ENCODE results near the gene LBX2. TPM values are rescaled to one million over a fixed set of nuclear protein-coding genes. Genes with fewer than 3 reads are reported as not detected.

The LBX2 gene
- total and polyA plus RNA-seq, 9 donors = 0.33 to 3.0 (median 0.80) TPM

- Histone ChIP-seq H3K9me3 (replicated peaks; ENCODE audit: control insufficient read depth, low read depth, low read length) (no peaks in the 10 kb centered on the region), H3K4me3 (ENCODE audit: low read length) (no peak overlapping the region), H3K27ac (ENCODE audit: low read length) (no peak overlapping the region), H3K36me3 (ENCODE audit: control insufficient read depth, insufficient read depth, low read length) (peaks cover 43% of the 10 kb centered on the region), H3K27me3 (ENCODE audit: control insufficient read depth, insufficient read depth, low read length) (peaks cover 5% of the 10 kb centered on the region), H3K4me1 (ENCODE audit: control insufficient read depth, insufficient read depth, low read length) (peaks cover 25% of the 10 kb centered on the region)
- no peak for DNase-seq
- WGBS (ENCODE audit: insufficient coverage) = 100% methylated on average over 2 of the region's 11 CpGs
Observed at GRCh38 chr2:74526649-74527230, 27.3 kb upstream of the LBX2 start.

- 92% methylated on average over 4 of the region's 11 CpGs for WGBS (ENCODE audit: insufficient coverage)
- Histone ChIP-seq H3K27me3 (ENCODE audit: control insufficient read depth, insufficient read depth, low read length) (peaks cover 8% of the 10 kb centered on the region), H3K9me3 (replicated peaks; ENCODE audit: control insufficient read depth, low read depth, low read length) (no peaks in the 10 kb centered on the region), H3K4me1 (ENCODE audit: control insufficient read depth, insufficient read depth, low read length) (peaks cover 17% of the 10 kb centered on the region), H3K36me3 (ENCODE audit: control insufficient read depth, insufficient read depth, low read length) (peaks cover 36% of the 10 kb centered on the region), H3K27ac (ENCODE audit: low read length) (no peak within 1 kb of the TSS), H3K4me3 (ENCODE audit: low read length) (no peak within 1 kb of the TSS)
- DNase-seq = peak; percentile 62
Observed at GRCh38 chr2:74525717-74526648, 26.6 kb upstream of the LBX2 start, which contains the start of gene DQX1. TSS of gene DQX1 (minus strand) at chr2:74526231. CDS start at chr2:74525729, 502 bp downstream.

- peaks cover 34% of the 10 kb centered on the region for H3K36me3 ChIP-seq (ENCODE audit: control insufficient read depth, insufficient read depth, low read length)
- 90% methylated on average over 6 of the region's 10 CpGs for WGBS (ENCODE audit: insufficient coverage)
- peaks cover 14% of the 10 kb centered on the region for H3K27me3 ChIP-seq (ENCODE audit: control insufficient read depth, insufficient read depth, low read length)
- no peak overlapping the region for H3K27ac ChIP-seq (ENCODE audit: low read length)
- DNase-seq = no peak
- H3K9me3 ChIP-seq (replicated peaks; ENCODE audit: control insufficient read depth, low read depth, low read length) = no peaks in the 10 kb centered on the region
- no peak overlapping the region for H3K4me3 ChIP-seq (ENCODE audit: low read length)
- peaks cover 12% of the 10 kb centered on the region for H3K4me1 ChIP-seq (ENCODE audit: control insufficient read depth, insufficient read depth, low read length)
Observed at GRCh38 chr2:74524955-74525716, 25.7 kb upstream of the LBX2 start.

GRCh38 chr2:74524005-74524404 is 24.6 kb upstream of the LBX2 start:
- Histone ChIP-seq H3K9me3 (replicated peaks; ENCODE audit: control insufficient read depth, low read depth, low read length) (no peaks in the 10 kb centered on the region), H3K36me3 (ENCODE audit: control insufficient read depth, insufficient read depth, low read length) (peaks cover 34% of the 10 kb centered on the region), H3K4me3 (ENCODE audit: low read length) (no peak overlapping the region), H3K4me1 (ENCODE audit: control insufficient read depth, insufficient read depth, low read length) (peaks cover 11% of the 10 kb centered on the region), H3K27ac (ENCODE audit: low read length) (no peak overlapping the region), H3K27me3 (ENCODE audit: control insufficient read depth, insufficient read depth, low read length) (peaks cover 23% of the 10 kb centered on the region)
- DNase-seq = no peak
- 79% methylated on average over 3 of the region's 9 CpGs for WGBS (ENCODE audit: insufficient coverage)

GRCh38 chr2:74522516-74522915 is 23.1 kb upstream of the LBX2 start:
- no peak overlapping the region for H3K27ac ChIP-seq (ENCODE audit: low read length)
- 70% methylated on average over 3 of the region's 3 CpGs for WGBS (ENCODE audit: insufficient coverage)
- H3K4me1 ChIP-seq (ENCODE audit: control insufficient read depth, insufficient read depth, low read length) = no peaks in the 10 kb centered on the region
- peaks cover 23% of the 10 kb centered on the region for H3K36me3 ChIP-seq (ENCODE audit: control insufficient read depth, insufficient read depth, low read length)
- H3K27me3 ChIP-seq (ENCODE audit: control insufficient read depth, insufficient read depth, low read length) = peaks cover 37% of the 10 kb centered on the region
- no peak overlapping the region for H3K4me3 ChIP-seq (ENCODE audit: low read length)
- no peaks in the 10 kb centered on the region for H3K9me3 ChIP-seq (replicated peaks; ENCODE audit: control insufficient read depth, low read depth, low read length)
- no peak for DNase-seq

GRCh38 chr2:74516650-74517049 is 17.2 kb upstream of the LBX2 start:
- Histone ChIP-seq H3K4me1 (ENCODE audit: control insufficient read depth, insufficient read depth, low read length) (peaks cover 24% of the 10 kb centered on the region), H3K27me3 (ENCODE audit: control insufficient read depth, insufficient read depth, low read length) (peaks cover 91% of the 10 kb centered on the region), H3K4me3 (ENCODE audit: low read length) (no peak overlapping the region), H3K36me3 (ENCODE audit: control insufficient read depth, insufficient read depth, low read length) (no peaks in the 10 kb centered on the region), H3K9me3 (replicated peaks; ENCODE audit: control insufficient read depth, low read depth, low read length) (no peaks in the 10 kb centered on the region), H3K27ac (ENCODE audit: low read length) (no peak overlapping the region)
- WGBS (ENCODE audit: insufficient coverage) = 63% methylated on average over 11 of the region's 13 CpGs
- no peak for DNase-seq

GRCh38 chr2:74515981-74516633 is 16.7 kb upstream of the LBX2 start:
- peak overlapping the region; percentile 13 for H3K4me3 ChIP-seq (ENCODE audit: low read length)
- under 1% methylated on average over 69 of the region's 72 CpGs for WGBS (ENCODE audit: insufficient coverage)
- peak; percentile 75 for DNase-seq
- H3K27ac ChIP-seq (ENCODE audit: low read length) = no peak overlapping the region
- peaks cover 93% of the 10 kb centered on the region for H3K27me3 ChIP-seq (ENCODE audit: control insufficient read depth, insufficient read depth, low read length)
- H3K4me1 ChIP-seq (ENCODE audit: control insufficient read depth, insufficient read depth, low read length) = peaks cover 24% of the 10 kb centered on the region
- H3K9me3 ChIP-seq (replicated peaks; ENCODE audit: control insufficient read depth, low read depth, low read length) = no peaks in the 10 kb centered on the region
- H3K36me3 ChIP-seq (ENCODE audit: control insufficient read depth, insufficient read depth, low read length) = no peaks in the 10 kb centered on the region

- Histone ChIP-seq H3K9me3 (replicated peaks; ENCODE audit: control insufficient read depth, low read depth, low read length) (no peaks in the 10 kb centered on the region), H3K27me3 (ENCODE audit: control insufficient read depth, insufficient read depth, low read length) (peaks cover 95% of the 10 kb centered on the region), H3K27ac (ENCODE audit: low read length) (no peak overlapping the region), H3K36me3 (ENCODE audit: control insufficient read depth, insufficient read depth, low read length) (no peaks in the 10 kb centered on the region), H3K4me3 (ENCODE audit: low read length) (no peak overlapping the region), H3K4me1 (ENCODE audit: control insufficient read depth, insufficient read depth, low read length) (peaks cover 24% of the 10 kb centered on the region)
- DNase-seq = no peak
- WGBS (ENCODE audit: insufficient coverage) = 3% methylated on average over 49 of the region's 60 CpGs
Observed at GRCh38 chr2:74515271-74515980, 16.0 kb upstream of the LBX2 start.

Data from muscle of leg (tissue), 11 donors.